ENCODE data around the gene BABAM2.

GRCh38 chr2:27852691-27853090, 37.8 kb upstream of the BABAM2 start:
- TF ChIP-seq ZBTB33 (IDR thresholded peaks at IDR 0.05), result no peak
- TF ChIP-seq YY1 (IDR thresholded peaks at IDR 0.05), result no peak
- no peak for TF ChIP-seq CTCF (IDR thresholded peaks at IDR 0.05; ENCODE audit: low read depth, low read length, missing input control)

Data from liver (tissue), 2 donors.